Liver (tissue), 9 donors: ENCODE measurements around the gene ACTRT2. TPM values are rescaled to one million over a fixed set of nuclear protein-coding genes. Genes with fewer than 3 reads are reported as not detected.

Source experiments
- DNase-seq: peaks from one replicate; pipeline ENCODE4 v3.0.0-alpha.2; 2017; ENCODE audit warnings: low spot score
- H3K27ac ChIP-seq, 2 donors: one replicate each; pipeline ENCODE4 v1.7.0; 2013; ENCODE audit warnings: inconsistent platforms in 2 of 2, low read length in 2 of 2, control low read depth in 1 of 2, low read depth in 1 of 2, mild to moderate bottlenecking in 1 of 2
- H3K27me3 ChIP-seq, 4 donors: one replicate each; pipeline versions ENCODE4 v1.6.1 to v1.7.0; 2013; ENCODE audit warnings: low read length in 3 of 4, inconsistent platforms in 1 of 4, mild to moderate bottlenecking in 1 of 4, moderate library complexity in 1 of 4; ENCODE audit not compliant: control insufficient read depth in 4 of 4, insufficient read depth in 4 of 4
- H3K36me3 ChIP-seq, 4 donors: one replicate each; pipeline versions ENCODE4 v1.6.1 to v1.7.0; 2013; ENCODE audit warnings: low read length in 3 of 4, mild to moderate bottlenecking in 3 of 4, low read depth in 1 of 4, moderate library complexity in 1 of 4; ENCODE audit not compliant: control insufficient read depth in 4 of 4, insufficient read depth in 3 of 4
- H3K4me1 ChIP-seq, 4 donors: one replicate each; pipeline versions ENCODE4 v1.6.1 to v1.7.0; 2013; ENCODE audit warnings: low read length in 3 of 4, mild to moderate bottlenecking in 3 of 4, moderate library complexity in 1 of 4; ENCODE audit not compliant: control insufficient read depth in 4 of 4, insufficient read depth in 4 of 4
- H3K4me3 ChIP-seq, 3 donors: one replicate each; pipeline versions ENCODE4 v1.6.1 to v1.7.0; 2013; ENCODE audit warnings: low read length in 3 of 3, control low read depth in 1 of 3, low read depth in 1 of 3, mild to moderate bottlenecking in 1 of 3
- H3K9ac ChIP-seq, 2 donors: one replicate each; pipeline ENCODE4 v1.7.0; 2013; ENCODE audit warnings: low read length in 2 of 2, mild to moderate bottlenecking in 2 of 2, moderate library complexity in 2 of 2, control low read depth in 1 of 2, low read depth in 1 of 2
- H3K9me3 ChIP-seq, 4 donors: one replicate each; pipeline versions ENCODE4 v1.6.1 to v1.7.0; 2013; ENCODE audit warnings: low read length in 3 of 4; ENCODE audit not compliant: control insufficient read depth in 4 of 4
- EGR1 ChIP-seq, 2 donors: IDR thresholded peaks; 2 replicates each; pipeline ENCODE4 v1.6.1; 2016 to 2018; ENCODE audit warnings: antibody characterized with exemption in 2 of 2, low read depth in 2 of 2
- FOXA1 ChIP-seq: IDR thresholded peaks from 2 replicates; pipeline ENCODE4 v1.6.1; 2016; ENCODE audit warnings: antibody characterized with exemption
- FOXA2 ChIP-seq: IDR thresholded peaks from 2 replicates; pipeline ENCODE4 v1.6.1; 2016; ENCODE audit warnings: antibody characterized with exemption
- GABPA ChIP-seq, 2 donors: IDR thresholded peaks in 1 of 2; conservative IDR thresholded peaks in 1 of 2; 2 replicates each; pipeline ENCODE4 v1.6.1; 2016; ENCODE audit warnings: antibody characterized with exemption in 2 of 2, mild to moderate bottlenecking in 1 of 2, moderate library complexity in 1 of 2
- HNF4A ChIP-seq, 2 donors: conservative IDR thresholded peaks; 2 replicates each; pipeline ENCODE4 v1.6.1; 2016; ENCODE audit warnings: antibody characterized with exemption in 2 of 2, mild to moderate bottlenecking in 2 of 2
- HNF4G ChIP-seq: IDR thresholded peaks from 2 replicates; pipeline ENCODE4 v1.6.1; 2016; ENCODE audit warnings: antibody characterized with exemption
- JUND ChIP-seq, 2 donors: IDR thresholded peaks; 2 replicates each; pipeline ENCODE4 v1.6.1; 2016; ENCODE audit warnings: antibody characterized with exemption in 2 of 2
- NR2F2 ChIP-seq: IDR thresholded peaks from 2 replicates; pipeline ENCODE4 v1.6.1; 2016; ENCODE audit warnings: antibody characterized with exemption
- RAD21 ChIP-seq, 2 donors: IDR thresholded peaks; 2 replicates each; pipeline ENCODE4 v1.6.1; 2016; ENCODE audit warnings: antibody characterized with exemption in 2 of 2, mild to moderate bottlenecking in 2 of 2
- RXRA ChIP-seq, 2 donors: IDR thresholded peaks; 2 replicates each; pipeline ENCODE4 v1.6.1; 2017 to 2018; ENCODE audit warnings: antibody characterized with exemption in 2 of 2, mild to moderate bottlenecking in 1 of 2
- SP1 ChIP-seq: IDR thresholded peaks from 2 replicates; pipeline ENCODE4 v1.6.1; 2018; ENCODE audit warnings: antibody characterized with exemption, mild to moderate bottlenecking
- TAF1 ChIP-seq: conservative IDR thresholded peaks from 2 replicates; pipeline ENCODE4 v1.6.1; 2016; ENCODE audit warnings: antibody characterized with exemption, mild to moderate bottlenecking
- YY1 ChIP-seq: IDR thresholded peaks from 2 replicates; pipeline ENCODE4 v1.6.1; 2016; ENCODE audit warnings: antibody characterized with exemption, mild to moderate bottlenecking
- WGBS: extraction: QIAGEN DNeasy Blood & Tissue Kit; methylation state at CpG from one replicate; pipeline ENCODE4 v1.1.7; 2013; 5-methylcytosine and 5-hydroxymethylcytosine counted together
- polyA plus RNA-seq, 2 donors: library from polyadenylated mRNA; stranded (reverse) in 1 of 2; unstranded in 1 of 2; fragments of 200-250 nt in 1 of 2; fragments of >200 nt in 1 of 2; fragmentation: Nextera tagmentation in 1 of 2; extraction: Ambion mirVana in 1 of 2; gene quantifications; one replicate each; pipeline versions ENCODE4 v1.2.1 to v1.2.3, GENCODE V29; 2013 to 2015
- total RNA-seq, 2 donors: library from RNA; depleted of rRNA; stranded (reverse); fragments of >200 nt; gene quantifications; one replicate each; pipeline ENCODE4 v1.2.3, GENCODE V29; 2014
- TF ChIP-seq, protein P1 (sequence below): IDR thresholded peaks from 2 replicates; pipeline ENCODE4 v1.6.1; 2016; ENCODE audit warnings: antibody characterized with exemption
- TF ChIP-seq, protein P2 (sequence below): IDR thresholded peaks from 2 replicates; pipeline ENCODE4 v1.6.1; 2016; ENCODE audit warnings: antibody characterized with exemption, mild to moderate bottlenecking
- TF ChIP-seq, protein P3 (sequence below): fragments of 150-350 bp; IDR thresholded peaks from 2 replicates; pipeline ENCODE4 v1.5.1; 2017; ENCODE audit warnings: improper control_type of control experiment, low read depth, low read length; ENCODE audit not compliant: missing input control
- TF ChIP-seq, protein P4 (sequence below): IDR thresholded peaks from 2 replicates; pipeline ENCODE4 v1.6.1; 2016; ENCODE audit warnings: antibody characterized with exemption
- TF ChIP-seq, protein P5 (sequence below): IDR thresholded peaks from 2 replicates; pipeline ENCODE4 v1.6.1; 2016; ENCODE audit warnings: antibody characterized with exemption
- donor health status: healthy.
- donor health status: healthy.
- donor health status: healthy.
- donor health status: healthy.
- donor health status: healthy.

ACTRT2 gene
- total and polyA plus RNA-seq, 4 donors = not detected

DNA sequence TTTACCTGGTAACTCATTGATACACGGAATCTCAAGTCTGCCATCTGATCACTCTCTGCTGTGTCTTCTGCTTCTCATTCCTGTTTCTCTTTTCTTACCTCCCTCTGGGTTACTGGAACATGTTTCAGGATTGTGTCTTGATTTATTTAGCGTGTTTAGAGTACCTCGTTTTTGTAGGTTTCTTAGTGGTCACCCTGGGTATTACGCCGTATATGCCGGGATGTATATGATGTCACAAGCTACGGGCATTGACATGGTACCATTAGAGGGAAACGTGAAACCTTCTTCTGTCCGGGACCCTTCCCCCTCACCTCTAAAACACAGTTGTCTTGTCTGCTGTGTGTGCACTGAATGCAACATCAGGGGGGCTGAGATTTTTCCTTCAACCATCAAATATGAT, 2.8 kb downstream of the ACTRT2 start:
- TF ChIP-seq EGR1 (IDR thresholded peaks at IDR 0.05; ENCODE audit: low read depth in 2 of 2) (no peak), FOXA1 (no peak), JUND (IDR thresholded peaks at IDR 0.05) (no peak), TAF1 (no peak), FOXA2 (no peak), RAD21 (IDR thresholded peaks at IDR 0.05) (no peak), NR2F2 (no peak), YY1 (no peak), SP1 (no peak), HNF4A (conservative IDR thresholded peaks at IDR 0.05) (no peak)
- TF ChIP-seq, protein P1, sequence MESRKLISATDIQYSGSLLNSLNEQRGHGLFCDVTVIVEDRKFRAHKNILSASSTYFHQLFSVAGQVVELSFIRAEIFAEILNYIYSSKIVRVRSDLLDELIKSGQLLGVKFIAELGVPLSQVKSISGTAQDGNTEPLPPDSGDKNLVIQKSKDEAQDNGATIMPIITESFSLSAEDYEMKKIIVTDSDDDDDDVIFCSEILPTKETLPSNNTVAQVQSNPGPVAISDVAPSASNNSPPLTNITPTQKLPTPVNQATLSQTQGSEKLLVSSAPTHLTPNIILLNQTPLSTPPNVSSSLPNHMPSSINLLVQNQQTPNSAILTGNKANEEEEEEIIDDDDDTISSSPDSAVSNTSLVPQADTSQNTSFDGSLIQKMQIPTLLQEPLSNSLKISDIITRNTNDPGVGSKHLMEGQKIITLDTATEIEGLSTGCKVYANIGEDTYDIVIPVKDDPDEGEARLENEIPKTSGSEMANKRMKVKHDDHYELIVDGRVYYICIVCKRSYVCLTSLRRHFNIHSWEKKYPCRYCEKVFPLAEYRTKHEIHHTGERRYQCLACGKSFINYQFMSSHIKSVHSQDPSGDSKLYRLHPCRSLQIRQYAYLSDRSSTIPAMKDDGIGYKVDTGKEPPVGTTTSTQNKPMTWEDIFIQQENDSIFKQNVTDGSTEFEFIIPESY = no peak
- TF ChIP-seq, protein P2, sequence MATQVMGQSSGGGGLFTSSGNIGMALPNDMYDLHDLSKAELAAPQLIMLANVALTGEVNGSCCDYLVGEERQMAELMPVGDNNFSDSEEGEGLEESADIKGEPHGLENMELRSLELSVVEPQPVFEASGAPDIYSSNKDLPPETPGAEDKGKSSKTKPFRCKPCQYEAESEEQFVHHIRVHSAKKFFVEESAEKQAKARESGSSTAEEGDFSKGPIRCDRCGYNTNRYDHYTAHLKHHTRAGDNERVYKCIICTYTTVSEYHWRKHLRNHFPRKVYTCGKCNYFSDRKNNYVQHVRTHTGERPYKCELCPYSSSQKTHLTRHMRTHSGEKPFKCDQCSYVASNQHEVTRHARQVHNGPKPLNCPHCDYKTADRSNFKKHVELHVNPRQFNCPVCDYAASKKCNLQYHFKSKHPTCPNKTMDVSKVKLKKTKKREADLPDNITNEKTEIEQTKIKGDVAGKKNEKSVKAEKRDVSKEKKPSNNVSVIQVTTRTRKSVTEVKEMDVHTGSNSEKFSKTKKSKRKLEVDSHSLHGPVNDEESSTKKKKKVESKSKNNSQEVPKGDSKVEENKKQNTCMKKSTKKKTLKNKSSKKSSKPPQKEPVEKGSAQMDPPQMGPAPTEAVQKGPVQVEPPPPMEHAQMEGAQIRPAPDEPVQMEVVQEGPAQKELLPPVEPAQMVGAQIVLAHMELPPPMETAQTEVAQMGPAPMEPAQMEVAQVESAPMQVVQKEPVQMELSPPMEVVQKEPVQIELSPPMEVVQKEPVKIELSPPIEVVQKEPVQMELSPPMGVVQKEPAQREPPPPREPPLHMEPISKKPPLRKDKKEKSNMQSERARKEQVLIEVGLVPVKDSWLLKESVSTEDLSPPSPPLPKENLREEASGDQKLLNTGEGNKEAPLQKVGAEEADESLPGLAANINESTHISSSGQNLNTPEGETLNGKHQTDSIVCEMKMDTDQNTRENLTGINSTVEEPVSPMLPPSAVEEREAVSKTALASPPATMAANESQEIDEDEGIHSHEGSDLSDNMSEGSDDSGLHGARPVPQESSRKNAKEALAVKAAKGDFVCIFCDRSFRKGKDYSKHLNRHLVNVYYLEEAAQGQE = no peak
- TF ChIP-seq, protein P3, sequence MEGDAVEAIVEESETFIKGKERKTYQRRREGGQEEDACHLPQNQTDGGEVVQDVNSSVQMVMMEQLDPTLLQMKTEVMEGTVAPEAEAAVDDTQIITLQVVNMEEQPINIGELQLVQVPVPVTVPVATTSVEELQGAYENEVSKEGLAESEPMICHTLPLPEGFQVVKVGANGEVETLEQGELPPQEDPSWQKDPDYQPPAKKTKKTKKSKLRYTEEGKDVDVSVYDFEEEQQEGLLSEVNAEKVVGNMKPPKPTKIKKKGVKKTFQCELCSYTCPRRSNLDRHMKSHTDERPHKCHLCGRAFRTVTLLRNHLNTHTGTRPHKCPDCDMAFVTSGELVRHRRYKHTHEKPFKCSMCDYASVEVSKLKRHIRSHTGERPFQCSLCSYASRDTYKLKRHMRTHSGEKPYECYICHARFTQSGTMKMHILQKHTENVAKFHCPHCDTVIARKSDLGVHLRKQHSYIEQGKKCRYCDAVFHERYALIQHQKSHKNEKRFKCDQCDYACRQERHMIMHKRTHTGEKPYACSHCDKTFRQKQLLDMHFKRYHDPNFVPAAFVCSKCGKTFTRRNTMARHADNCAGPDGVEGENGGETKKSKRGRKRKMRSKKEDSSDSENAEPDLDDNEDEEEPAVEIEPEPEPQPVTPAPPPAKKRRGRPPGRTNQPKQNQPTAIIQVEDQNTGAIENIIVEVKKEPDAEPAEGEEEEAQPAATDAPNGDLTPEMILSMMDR = no peak
- TF ChIP-seq, protein P4, sequence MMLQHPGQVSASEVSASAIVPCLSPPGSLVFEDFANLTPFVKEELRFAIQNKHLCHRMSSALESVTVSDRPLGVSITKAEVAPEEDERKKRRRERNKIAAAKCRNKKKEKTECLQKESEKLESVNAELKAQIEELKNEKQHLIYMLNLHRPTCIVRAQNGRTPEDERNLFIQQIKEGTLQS = no peak
- TF ChIP-seq, protein P5, sequence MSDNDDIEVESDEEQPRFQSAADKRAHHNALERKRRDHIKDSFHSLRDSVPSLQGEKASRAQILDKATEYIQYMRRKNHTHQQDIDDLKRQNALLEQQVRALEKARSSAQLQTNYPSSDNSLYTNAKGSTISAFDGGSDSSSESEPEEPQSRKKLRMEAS = no peak

DNA sequence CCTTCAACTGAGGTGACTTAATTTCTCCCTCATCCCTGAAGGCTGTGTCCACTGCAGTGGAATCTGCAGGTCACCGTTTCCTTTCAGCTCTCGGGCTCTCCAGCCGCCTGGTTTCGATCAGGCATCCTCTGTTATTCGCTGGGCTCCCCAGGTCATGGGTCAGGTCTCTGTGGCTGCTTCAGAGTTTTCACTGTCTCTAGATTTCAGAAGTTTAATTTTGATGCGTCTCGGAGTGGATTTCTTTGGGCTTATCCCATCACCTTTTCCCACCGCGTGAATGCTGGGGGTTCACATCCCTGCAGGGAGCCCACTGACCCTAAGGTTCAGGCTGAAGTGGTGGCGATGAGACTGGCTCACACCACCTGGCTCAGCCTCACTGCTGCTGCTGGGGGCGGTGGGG, 3.3 kb downstream of the ACTRT2 start:
- DNase-seq = no peak
- peaks cover 0 to 4% (median under 1%) of the 10 kb centered on the region in 4 donors for H3K27me3 ChIP-seq
- no peak overlapping the region for H3K9ac ChIP-seq
- H3K36me3 ChIP-seq = no peaks in the 10 kb centered on the region
- WGBS = 83% methylated on average over 11 of the region's 11 CpGs
- no peaks in the 10 kb centered on the region for H3K4me1 ChIP-seq
- no peaks in the 10 kb centered on the region for H3K9me3 ChIP-seq
- H3K27ac ChIP-seq = no peak overlapping the region
- H3K4me3 ChIP-seq = no peak overlapping the region
- TF ChIP-seq, protein P4 = no peak
- TF ChIP-seq FOXA2 (no peak), EGR1 (IDR thresholded peaks at IDR 0.05; ENCODE audit: low read depth in 2 of 2) (no peak), SP1 (no peak), GABPA (IDR thresholded peaks at IDR 0.05 in 1 of 2, conservative IDR thresholded peaks at IDR 0.05 in 1 of 2) (no peak), JUND (IDR thresholded peaks at IDR 0.05) (no peak), RAD21 (IDR thresholded peaks at IDR 0.05) (no peak), HNF4A (conservative IDR thresholded peaks at IDR 0.05) (no peak), TAF1 (no peak), YY1 (no peak), HNF4G (no peak), FOXA1 (no peak), RXRA (IDR thresholded peaks at IDR 0.05) (no peak), NR2F2 (no peak)
- TF ChIP-seq, protein P3 = no peak
- TF ChIP-seq, protein P5 = no peak
- TF ChIP-seq, protein P1 = no peak

More for the DNA sequence above, 2.8 kb downstream of the ACTRT2 start:
- H3K36me3 ChIP-seq = no peaks in the 10 kb centered on the region
- H3K27ac ChIP-seq = no peak overlapping the region
- no peaks in the 10 kb centered on the region for H3K9me3 ChIP-seq
- H3K4me1 ChIP-seq = no peaks in the 10 kb centered on the region
- no peak overlapping the region for H3K9ac ChIP-seq
- H3K27me3 ChIP-seq = peaks cover 0 to 4% (median under 1%) of the 10 kb centered on the region in 4 donors
- H3K4me3 ChIP-seq = no peak overlapping the region
- DNase-seq = no peak
- WGBS = 76% methylated on average over 9 of the region's 9 CpGs
